HUES64 (cell line): ENCODE data around the gene ISYNA1.

ENCODE experiments used
- H3K27ac ChIP-seq: 2 replicates; pipeline ENCODE4 v1.7.0; 2013; ENCODE audit warnings: low read depth, low read length, inconsistent platforms
- H3K27me3 ChIP-seq: 2 replicates; pipeline ENCODE4 v1.6.1; 2013; ENCODE audit warnings: mild to moderate bottlenecking, low read length; ENCODE audit not compliant: insufficient read depth
- H3K36me3 ChIP-seq: 2 replicates; pipeline ENCODE4 v1.6.1; 2013; ENCODE audit warnings: mild to moderate bottlenecking, low read length; ENCODE audit not compliant: insufficient read depth
- H3K4me1 ChIP-seq: 2 replicates; pipeline ENCODE4 v1.6.1; 2013; ENCODE audit warnings: mild to moderate bottlenecking, low read length, moderate library complexity; ENCODE audit not compliant: insufficient read depth
- H3K4me3 ChIP-seq: 2 replicates; pipeline ENCODE4 v1.5.1; 2013; ENCODE audit warnings: mild to moderate bottlenecking, low read length, moderate library complexity
- H3K9ac ChIP-seq: 2 replicates; pipeline ENCODE4 v1.6.1; 2013; ENCODE audit warnings: mild to moderate bottlenecking, low read depth, low read length
- H3K9me3 ChIP-seq: 2 replicates; pipeline ENCODE4 v1.6.1; 2013; ENCODE audit warnings: low read depth, low read length; ENCODE audit not compliant: insufficient read depth
- WGBS: fragments of 150-250, 120-280 bp; methylation state at CpG from one replicate; pipeline ENCODE4 v1.1.7; 2013; ENCODE audit warnings: missing lambda C conversion rate; 5-methylcytosine and 5-hydroxymethylcytosine counted together

ISYNA1 gene

DNA sequence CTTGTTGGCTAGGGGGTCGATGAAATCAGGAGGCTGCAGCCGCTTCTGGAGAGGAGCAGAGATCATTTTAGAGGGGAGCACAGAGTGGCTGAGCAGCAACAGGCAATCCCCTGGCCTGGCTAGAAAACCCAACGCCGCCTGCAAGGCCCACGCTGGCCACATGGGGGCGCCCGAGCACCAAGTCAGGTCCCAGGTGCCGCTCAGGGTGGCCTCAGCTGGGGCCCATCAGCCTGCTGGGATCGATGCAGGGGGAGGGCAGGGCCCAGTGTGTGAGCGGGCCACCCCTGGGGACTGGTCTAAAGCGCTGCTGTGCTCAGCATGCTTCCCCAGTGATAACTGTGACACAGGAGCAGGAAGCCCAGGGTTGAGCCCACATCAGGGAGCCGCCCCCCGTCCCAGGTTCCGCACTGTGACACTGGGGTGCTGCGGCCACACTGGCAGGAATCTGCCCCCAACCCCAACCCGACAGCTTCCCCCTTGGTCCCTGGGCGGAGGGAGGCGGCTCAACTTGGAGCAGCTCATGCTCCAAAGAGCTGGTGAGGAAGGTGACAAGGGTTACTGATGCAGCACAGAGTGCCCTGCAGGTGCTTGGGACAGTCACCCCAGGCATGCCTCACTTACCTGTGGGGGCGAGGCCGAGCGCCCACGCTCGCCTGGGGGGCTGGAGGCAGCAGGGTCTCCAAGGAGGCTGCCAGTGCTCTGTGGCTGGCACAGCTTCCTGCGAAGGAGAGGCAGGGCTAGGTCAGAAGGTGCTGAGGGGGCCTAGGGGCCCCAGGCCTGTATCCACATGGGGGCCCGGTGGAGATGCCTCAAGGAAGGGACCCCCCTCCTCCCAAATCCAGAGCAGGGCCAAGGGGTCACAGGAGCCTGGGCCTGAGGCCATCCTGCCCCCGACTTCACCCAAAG is 13.3 kb upstream of the ISYNA1 start:
- H3K9ac ChIP-seq = no peak overlapping the region
- WGBS = 57% methylated on average over 26 of the region's 26 CpGs

GRCh38 chr19:18450021-18450930 is 12.3 kb upstream of the ISYNA1 start:
- Histone ChIP-seq H3K27ac (no peak overlapping the region), H3K27me3 (no peaks in the 10 kb centered on the region), H3K9ac (no peak overlapping the region), H3K36me3 (peaks cover 23% of the 10 kb centered on the region), H3K4me1 (no peaks in the 10 kb centered on the region), H3K9me3 (no peaks in the 10 kb centered on the region), H3K4me3 (no peak overlapping the region)
- WGBS = 90% methylated on average over 33 of the region's 33 CpGs

More for the DNA sequence above, 13.3 kb upstream of the ISYNA1 start:
- Histone ChIP-seq H3K36me3 (peaks cover 23% of the 10 kb centered on the region), H3K4me1 (no peaks in the 10 kb centered on the region), H3K9me3 (no peaks in the 10 kb centered on the region), H3K27me3 (no peaks in the 10 kb centered on the region), H3K27ac (no peak overlapping the region), H3K4me3 (no peak overlapping the region)

DNA sequence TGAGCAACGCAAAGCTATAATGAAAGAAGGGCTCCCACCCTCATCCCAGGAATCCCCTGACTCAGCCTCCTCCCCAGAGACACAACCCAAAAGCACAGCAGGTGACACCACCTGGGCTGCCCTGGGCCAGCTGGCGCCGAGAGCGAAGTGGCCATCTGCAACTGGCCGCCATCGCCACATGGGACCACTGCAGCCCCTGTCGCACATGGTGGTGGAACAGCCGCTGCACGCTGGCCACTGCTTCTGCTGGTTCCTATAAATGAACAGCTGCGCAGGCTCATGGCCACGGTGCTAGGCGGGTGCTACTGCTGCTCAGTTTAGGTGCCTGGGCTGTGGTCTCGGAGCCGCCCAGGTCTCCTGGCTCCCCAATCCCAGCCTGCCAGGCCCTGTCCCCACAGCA is 11.6 kb upstream of the ISYNA1 start:
- Histone ChIP-seq H3K36me3 (peaks cover 28% of the 10 kb centered on the region), H3K4me1 (no peaks in the 10 kb centered on the region), H3K4me3 (no peak overlapping the region), H3K27ac (no peak overlapping the region), H3K9ac (no peak overlapping the region), H3K27me3 (no peaks in the 10 kb centered on the region), H3K9me3 (no peaks in the 10 kb centered on the region)
- WGBS = 96% methylated on average over 14 of the region's 14 CpGs

- Histone ChIP-seq H3K27ac (no peak overlapping the region), H3K9ac (no peak overlapping the region), H3K36me3 (peaks cover 39% of the 10 kb centered on the region), H3K4me3 (no peak overlapping the region), H3K4me1 (no peaks in the 10 kb centered on the region), H3K9me3 (no peaks in the 10 kb centered on the region), H3K27me3 (no peaks in the 10 kb centered on the region)
- WGBS = 90% methylated on average over 12 of the region's 12 CpGs
Measured at GRCh38 chr19:18446811-18447359, 9.0 kb upstream of the ISYNA1 start.

DNA sequence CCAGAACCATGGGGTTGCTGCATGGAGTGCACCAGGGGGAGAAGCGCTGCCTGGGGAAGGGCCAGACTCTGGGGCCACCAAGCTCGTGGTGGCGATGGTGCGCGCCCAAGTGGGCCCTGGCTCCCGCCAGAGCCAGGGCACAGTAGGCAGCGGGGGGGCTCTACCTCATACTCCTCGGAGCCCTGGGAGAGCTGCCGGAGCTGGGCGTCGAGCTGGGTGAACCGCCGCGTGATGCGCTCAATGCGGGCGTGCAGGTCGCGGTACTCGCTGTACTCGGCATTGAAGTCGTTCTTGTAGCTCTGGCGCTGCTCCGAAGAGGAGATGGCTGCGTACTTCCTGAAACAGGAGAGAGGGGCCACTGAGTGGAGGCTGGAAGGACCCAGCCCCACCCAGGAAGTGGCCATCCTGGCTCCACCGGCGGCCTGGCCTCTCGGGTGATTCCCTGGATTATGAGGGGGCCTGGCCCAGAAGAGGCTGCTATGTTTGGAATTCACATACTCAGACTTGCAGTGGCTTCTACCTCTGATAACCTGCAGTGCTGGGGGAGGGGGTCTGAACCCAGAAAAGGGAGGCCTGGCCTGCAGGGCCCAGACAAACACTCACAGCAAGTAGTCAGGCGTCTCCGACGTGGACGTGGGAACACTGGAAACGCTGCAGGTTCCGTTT is 8.3 kb upstream of the ISYNA1 start:
- H3K27me3 ChIP-seq = no peaks in the 10 kb centered on the region
- H3K9me3 ChIP-seq = no peaks in the 10 kb centered on the region
- peaks cover 39% of the 10 kb centered on the region for H3K36me3 ChIP-seq
- no peak overlapping the region for H3K27ac ChIP-seq
- 97% methylated on average over 34 of the region's 34 CpGs for WGBS
- H3K9ac ChIP-seq = no peak overlapping the region
- H3K4me3 ChIP-seq = no peak overlapping the region
- no peaks in the 10 kb centered on the region for H3K4me1 ChIP-seq

GRCh38 chr19:18445262-18445948 is 7.5 kb upstream of the ISYNA1 start:
- Histone ChIP-seq H3K36me3 (peaks cover 38% of the 10 kb centered on the region), H3K4me1 (no peaks in the 10 kb centered on the region)

DNA sequence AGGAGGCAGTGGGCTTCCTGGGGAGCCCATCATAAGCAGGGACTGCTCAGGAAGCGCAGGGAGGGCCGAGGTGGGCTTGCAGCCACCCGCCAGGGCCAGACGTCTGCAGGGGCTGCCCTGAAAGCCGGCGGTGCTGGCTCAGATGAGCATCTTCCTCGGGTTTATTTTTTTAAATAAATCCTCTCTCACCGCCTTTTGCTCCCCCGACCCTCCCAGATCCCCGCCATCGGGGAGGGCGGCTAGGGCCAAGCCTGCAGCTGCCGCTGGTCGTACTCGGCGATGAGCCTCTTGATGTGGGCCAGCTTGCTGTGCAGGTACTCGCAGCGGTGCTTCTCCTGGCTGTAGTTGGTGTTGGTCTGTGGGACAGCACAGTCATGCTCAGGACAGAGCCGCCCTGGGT is 6.6 kb upstream of the ISYNA1 start:
- 96% methylated on average over 19 of the region's 19 CpGs for WGBS
- Histone ChIP-seq H3K4me1 (peaks cover 4% of the 10 kb centered on the region; the same call in 1 of the 2 replicates), H3K9ac (no peak overlapping the region)

More at GRCh38 chr19:18445262-18445948, 7.5 kb upstream of the ISYNA1 start:
- Histone ChIP-seq H3K27me3 (no peaks in the 10 kb centered on the region), H3K9ac (no peak overlapping the region), H3K9me3 (no peaks in the 10 kb centered on the region), H3K4me3 (no peak overlapping the region), H3K27ac (no peak overlapping the region)
- 83% methylated on average over 15 of the region's 15 CpGs for WGBS

GRCh38 chr19:18443831-18444230 is 5.9 kb upstream of the ISYNA1 start:
- 95% methylated on average over 11 of the region's 11 CpGs for WGBS
- peaks cover 25% of the 10 kb centered on the region for H3K36me3 ChIP-seq
- H3K4me1 ChIP-seq = peaks cover 11% of the 10 kb centered on the region; the same call in 1 of the 2 replicates
- H3K4me3 ChIP-seq = no peak overlapping the region
- H3K9me3 ChIP-seq = no peaks in the 10 kb centered on the region
- no peaks in the 10 kb centered on the region for H3K27me3 ChIP-seq
- H3K27ac ChIP-seq = no peak overlapping the region
- H3K9ac ChIP-seq = no peak overlapping the region

More for the DNA sequence above, 6.6 kb upstream of the ISYNA1 start:
- no peaks in the 10 kb centered on the region for H3K27me3 ChIP-seq
- H3K27ac ChIP-seq = no peak overlapping the region
- no peak overlapping the region for H3K4me3 ChIP-seq
- H3K36me3 ChIP-seq = peaks cover 29% of the 10 kb centered on the region
- H3K9me3 ChIP-seq = no peaks in the 10 kb centered on the region

GRCh38 chr19:18443406-18443805 is 5.5 kb upstream of the ISYNA1 start:
- WGBS = 93% methylated on average over 6 of the region's 6 CpGs
- H3K27me3 ChIP-seq = no peaks in the 10 kb centered on the region

GRCh38 chr19:18442941-18443340 is 5.0 kb upstream of the ISYNA1 start:
- Histone ChIP-seq H3K27me3 (no peaks in the 10 kb centered on the region), H3K9me3 (no peaks in the 10 kb centered on the region), H3K4me3 (no peak overlapping the region), H3K4me1 (peaks cover 19% of the 10 kb centered on the region), H3K27ac (no peak overlapping the region), H3K36me3 (peaks cover 21% of the 10 kb centered on the region), H3K9ac (no peak overlapping the region)
- WGBS = 93% methylated on average over 12 of the region's 12 CpGs

More at GRCh38 chr19:18443406-18443805, 5.5 kb upstream of the ISYNA1 start:
- Histone ChIP-seq H3K4me1 (peaks cover 15% of the 10 kb centered on the region), H3K4me3 (no peak overlapping the region), H3K9ac (no peak overlapping the region), H3K27ac (no peak overlapping the region), H3K9me3 (no peaks in the 10 kb centered on the region), H3K36me3 (peaks cover 23% of the 10 kb centered on the region)
